ENCODE data around the gene SPC25.

Gene SPC25

DNA sequence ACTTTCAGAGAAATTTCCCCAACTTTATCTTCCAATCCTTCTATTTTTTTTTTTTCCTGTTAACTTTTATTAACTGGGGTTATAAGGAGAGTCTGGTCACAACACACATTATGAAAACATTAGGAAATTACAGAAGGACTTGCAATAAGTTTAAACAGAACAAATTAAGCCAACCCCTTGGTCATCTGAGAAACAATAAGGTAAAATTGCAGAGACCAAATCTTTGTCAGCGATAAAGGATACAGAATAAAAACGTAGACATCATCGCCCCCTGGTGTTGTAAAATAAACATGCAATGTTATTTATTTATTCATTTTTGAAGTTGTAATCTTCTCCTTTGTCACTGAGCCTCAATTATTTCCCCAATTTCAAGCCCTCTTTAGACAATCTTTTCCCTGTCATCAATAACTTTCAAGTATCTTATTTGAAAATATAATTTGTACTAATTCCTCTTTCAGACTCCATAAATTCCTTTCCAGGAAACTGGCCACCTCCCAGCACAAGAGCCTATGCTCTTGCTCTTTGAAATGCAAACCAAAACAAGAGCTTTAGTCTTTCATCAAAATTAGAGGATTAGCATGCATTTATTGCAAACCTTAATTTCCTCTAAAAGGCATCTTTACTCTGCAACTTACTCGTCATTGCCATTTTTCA lies 30.4 kb upstream of the SPC25 start:
- WGBS, result 40% methylated on average over 2 of the region's 4 CpGs
- no peaks in the 10 kb centered on the region for H3K36me3 ChIP-seq (ENCODE audit: insufficient read depth, low read length)
- no peaks in the 10 kb centered on the region for H3K4me1 ChIP-seq (ENCODE audit: insufficient read depth, low read length)
- H3K27ac ChIP-seq (ENCODE audit: low read depth, low read length), result no peak overlapping the region
- no peak overlapping the region for H3K4me3 ChIP-seq (ENCODE audit: low read length)
- peaks cover 4% of the 10 kb centered on the region; the same call in 1 of the 2 replicates for H3K9me3 ChIP-seq (ENCODE audit: insufficient read depth, low read depth, low read length)
- H3K27me3 ChIP-seq (ENCODE audit: insufficient read depth, low read length), result no peaks in the 10 kb centered on the region
- no peak overlapping the region for H3K9ac ChIP-seq (ENCODE audit: low read depth, low read length)

DNA sequence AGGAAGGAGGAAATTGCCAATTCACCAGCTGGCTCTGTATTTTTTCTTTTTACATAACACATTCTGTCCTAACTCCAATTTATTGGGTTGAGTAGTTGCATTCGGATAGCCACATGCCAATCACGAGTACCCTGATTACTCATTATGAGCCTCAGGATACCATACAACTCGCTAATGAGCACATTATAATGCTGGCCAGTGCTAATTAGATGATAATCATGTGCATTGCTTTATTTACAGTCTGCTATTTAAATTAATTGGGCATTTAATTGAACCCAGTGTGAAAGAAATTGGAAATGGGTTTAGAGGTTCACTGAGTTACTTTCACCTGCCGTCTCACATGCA lies 26.1 kb upstream of the SPC25 start:
- Histone ChIP-seq H3K4me1 (ENCODE audit: insufficient read depth, low read length) (peaks cover 24% of the 10 kb centered on the region), H3K27me3 (ENCODE audit: insufficient read depth, low read length) (peaks cover 7% of the 10 kb centered on the region; the same call in 1 of the 2 replicates)
- WGBS, result 94% methylated on average over 4 of the region's 4 CpGs

DNA sequence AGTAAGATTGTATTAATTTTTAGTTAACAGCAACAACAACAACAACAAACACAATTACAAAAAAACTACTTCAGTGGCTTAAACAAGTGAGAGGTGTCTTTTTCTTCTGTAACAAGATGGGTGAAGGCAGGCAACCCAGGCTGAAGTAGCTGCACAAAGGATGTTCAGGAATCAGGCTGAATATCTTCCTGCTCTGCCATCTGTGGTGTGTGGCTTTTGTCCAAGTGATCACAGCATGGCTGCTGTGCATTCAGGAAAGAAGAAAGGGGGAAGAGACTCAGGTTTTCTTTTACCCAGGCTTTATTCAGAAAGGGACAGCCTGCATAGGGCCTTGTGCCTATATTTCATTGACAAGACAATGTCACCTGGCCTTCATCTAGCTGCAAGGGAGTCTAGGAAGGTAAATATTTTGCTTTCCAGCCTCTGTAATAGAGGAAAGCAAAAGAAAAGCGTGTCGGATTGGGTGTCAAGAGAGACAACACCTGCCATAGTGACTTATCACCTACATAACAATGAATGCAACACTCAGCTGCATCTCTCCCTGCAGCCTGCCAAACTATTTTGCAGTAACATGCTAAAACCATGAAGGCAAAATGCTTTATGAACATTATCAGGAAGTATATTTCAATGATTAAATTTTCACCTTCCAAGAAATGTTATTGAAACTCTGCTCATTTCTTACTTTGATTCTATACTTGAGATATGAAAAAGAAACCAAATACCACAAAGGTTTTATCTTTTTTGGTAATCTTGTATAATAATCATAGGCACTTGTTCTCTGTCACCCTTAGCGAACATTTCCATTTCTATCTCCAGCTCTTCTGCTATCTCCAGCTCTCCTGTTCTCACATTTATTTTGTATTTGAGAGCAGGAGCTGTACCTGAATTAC lies 25.5 kb upstream of the SPC25 start:
- H3K27me3 ChIP-seq (ENCODE audit: insufficient read depth, low read length), result peaks cover 7% of the 10 kb centered on the region; the same call in 1 of the 2 replicates
- no peak overlapping the region for H3K9ac ChIP-seq (ENCODE audit: low read depth, low read length)
- WGBS, result 98% methylated on average over 3 of the region's 3 CpGs
- H3K27ac ChIP-seq (ENCODE audit: low read depth, low read length), result no peak overlapping the region
- H3K36me3 ChIP-seq (ENCODE audit: insufficient read depth, low read length), result no peaks in the 10 kb centered on the region
- H3K9me3 ChIP-seq (ENCODE audit: insufficient read depth, low read depth, low read length), result peaks cover 7% of the 10 kb centered on the region; the same call in 1 of the 2 replicates
- no peak overlapping the region for H3K4me3 ChIP-seq (ENCODE audit: low read length)
- H3K4me1 ChIP-seq (ENCODE audit: insufficient read depth, low read length), result peaks cover 27% of the 10 kb centered on the region

More for the DNA sequence above, 26.1 kb upstream of the SPC25 start:
- H3K4me3 ChIP-seq (ENCODE audit: low read length), result no peak overlapping the region
- H3K9ac ChIP-seq (ENCODE audit: low read depth, low read length), result no peak overlapping the region
- peaks cover 7% of the 10 kb centered on the region; the same call in 1 of the 2 replicates for H3K9me3 ChIP-seq (ENCODE audit: insufficient read depth, low read depth, low read length)
- no peak overlapping the region for H3K27ac ChIP-seq (ENCODE audit: low read depth, low read length)
- no peaks in the 10 kb centered on the region for H3K36me3 ChIP-seq (ENCODE audit: insufficient read depth, low read length)

DNA sequence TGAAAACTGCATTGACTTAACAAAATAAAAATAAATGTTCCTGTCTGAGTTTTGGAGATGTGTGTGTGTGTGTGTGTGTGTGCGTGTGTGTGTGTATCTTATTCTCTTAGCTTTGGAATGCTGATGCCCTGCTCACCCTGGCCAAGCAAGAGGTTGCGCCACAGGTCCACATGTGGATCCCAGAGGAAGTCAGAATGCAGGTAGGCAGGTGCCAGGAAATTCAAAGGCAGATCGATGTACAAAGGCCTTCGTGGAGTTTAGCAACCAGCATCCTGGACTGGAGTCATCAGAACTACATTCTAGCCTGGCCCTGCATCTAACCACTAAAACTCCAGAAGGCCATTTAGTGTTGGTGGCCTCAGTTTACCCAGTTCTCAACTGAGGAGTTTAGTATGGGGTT lies 23.3 kb upstream of the SPC25 start:
- WGBS, result 89% methylated on average over 4 of the region's 4 CpGs
- no peaks in the 10 kb centered on the region for H3K36me3 ChIP-seq (ENCODE audit: insufficient read depth, low read length)
- peaks cover 7% of the 10 kb centered on the region; the same call in 1 of the 2 replicates for H3K9me3 ChIP-seq (ENCODE audit: insufficient read depth, low read depth, low read length)
- H3K4me1 ChIP-seq (ENCODE audit: insufficient read depth, low read length), result peaks cover 37% of the 10 kb centered on the region
- no peak overlapping the region for H3K4me3 ChIP-seq (ENCODE audit: low read length)
- H3K27ac ChIP-seq (ENCODE audit: low read depth, low read length), result no peak overlapping the region
- H3K9ac ChIP-seq (ENCODE audit: low read depth, low read length), result no peak overlapping the region
- peaks cover 7% of the 10 kb centered on the region; the same call in 1 of the 2 replicates for H3K27me3 ChIP-seq (ENCODE audit: insufficient read depth, low read length)

DNA sequence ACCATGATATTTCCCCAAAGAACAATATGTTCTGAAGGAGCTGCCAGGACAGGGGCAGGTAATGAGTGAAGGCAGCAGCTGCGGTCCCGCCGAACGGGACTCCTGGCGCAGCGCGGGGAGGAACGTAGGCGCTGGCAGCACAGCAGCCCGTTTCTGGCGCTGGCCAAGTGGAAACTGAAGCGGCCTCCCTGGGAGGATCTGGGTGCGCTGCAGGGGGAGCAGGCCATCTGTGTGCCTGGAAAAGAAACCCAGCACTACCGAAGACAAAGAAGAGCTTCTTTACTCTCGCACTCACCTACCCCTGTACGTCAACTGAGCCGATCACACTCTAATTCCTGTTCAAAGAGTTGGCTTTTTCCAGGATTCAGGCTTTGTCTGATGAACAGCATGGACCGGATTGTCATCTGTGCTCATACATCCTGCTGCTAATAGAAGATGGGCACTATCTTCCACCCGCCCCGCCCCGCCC lies 22.7 kb upstream of the SPC25 start:
- Histone ChIP-seq H3K4me3 (ENCODE audit: low read length) (peak overlapping the region; percentile 38), H3K9me3 (ENCODE audit: insufficient read depth, low read depth, low read length) (peaks cover 7% of the 10 kb centered on the region; the same call in 1 of the 2 replicates), H3K4me1 (ENCODE audit: insufficient read depth, low read length) (peaks cover 41% of the 10 kb centered on the region), H3K9ac (ENCODE audit: low read depth, low read length) (peak overlapping the region; percentile 20; the same call in 1 of the 2 replicates), H3K36me3 (ENCODE audit: insufficient read depth, low read length) (no peaks in the 10 kb centered on the region), H3K27me3 (ENCODE audit: insufficient read depth, low read length) (peaks cover 7% of the 10 kb centered on the region; the same call in 1 of the 2 replicates), H3K27ac (ENCODE audit: low read depth, low read length) (no peak overlapping the region)
- WGBS, result 52% methylated on average over 21 of the region's 21 CpGs

DNA sequence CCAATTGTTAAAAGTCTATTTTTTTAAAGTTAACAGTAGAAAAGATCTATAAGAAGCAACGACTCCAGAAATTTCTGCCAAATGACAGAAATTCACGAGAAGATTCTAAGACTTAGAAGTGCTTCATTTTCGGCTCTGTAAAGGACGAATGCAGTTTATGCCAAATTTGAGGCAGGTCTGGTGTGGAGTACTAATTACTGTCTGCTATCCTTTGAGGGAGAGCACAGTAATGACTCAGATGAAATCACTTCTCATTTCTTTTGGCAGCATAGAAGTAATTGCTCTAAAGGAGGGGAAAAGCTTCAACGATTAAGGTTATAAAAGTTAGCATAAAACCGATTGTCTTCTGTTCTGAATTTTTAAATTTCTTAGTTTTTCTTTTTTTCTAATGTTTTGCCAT lies 22.2 kb upstream of the SPC25 start:
- Histone ChIP-seq H3K36me3 (ENCODE audit: insufficient read depth, low read length) (no peaks in the 10 kb centered on the region), H3K9me3 (ENCODE audit: insufficient read depth, low read depth, low read length) (peaks cover 7% of the 10 kb centered on the region; the same call in 1 of the 2 replicates), H3K27ac (ENCODE audit: low read depth, low read length) (no peak overlapping the region), H3K4me1 (ENCODE audit: insufficient read depth, low read length) (peaks cover 46% of the 10 kb centered on the region), H3K9ac (ENCODE audit: low read depth, low read length) (peak overlapping the region; percentile 20; the same call in 1 of the 2 replicates), H3K27me3 (ENCODE audit: insufficient read depth, low read length) (peaks cover 7% of the 10 kb centered on the region; the same call in 1 of the 2 replicates), H3K4me3 (ENCODE audit: low read length) (no peak overlapping the region; the same call in 1 of the 2 replicates)
- WGBS, result 75% methylated on average over 6 of the region's 6 CpGs

DNA sequence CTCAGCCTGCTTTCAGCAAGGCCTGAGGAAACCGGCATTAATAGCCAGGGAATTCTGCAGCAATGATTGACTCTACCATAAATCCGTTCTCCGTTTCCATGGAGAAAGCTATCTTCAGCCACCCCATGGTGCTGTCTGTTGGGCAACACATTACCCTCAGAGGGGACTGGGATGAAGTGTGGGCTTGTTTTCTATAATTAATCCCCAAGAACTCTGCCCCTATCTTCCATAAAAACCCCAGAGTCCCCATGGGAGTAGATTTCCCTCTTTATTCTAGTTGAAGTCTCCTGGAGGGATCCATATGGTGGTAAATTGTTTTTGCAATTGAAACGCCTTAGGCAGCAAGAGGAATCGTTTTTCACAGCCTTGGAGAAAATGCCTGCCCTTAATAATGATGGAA lies 20.1 kb upstream of the SPC25 start:
- no peak overlapping the region for H3K4me3 ChIP-seq (ENCODE audit: low read length)
- 0 out of 2 replicates have a peak, but pooled peaks cover under 1% of the 10 kb centered on the region for H3K9me3 ChIP-seq (ENCODE audit: insufficient read depth, low read depth, low read length)
- peaks cover 59% of the 10 kb centered on the region for H3K4me1 ChIP-seq (ENCODE audit: insufficient read depth, low read length)
- no peak overlapping the region for H3K9ac ChIP-seq (ENCODE audit: low read depth, low read length)
- H3K27me3 ChIP-seq (ENCODE audit: insufficient read depth, low read length), result peaks cover 7% of the 10 kb centered on the region; the same call in 1 of the 2 replicates
- no peak overlapping the region for H3K27ac ChIP-seq (ENCODE audit: low read depth, low read length)
- H3K36me3 ChIP-seq (ENCODE audit: insufficient read depth, low read length), result no peaks in the 10 kb centered on the region
- 61% methylated on average over 5 of the region's 5 CpGs for WGBS

DNA sequence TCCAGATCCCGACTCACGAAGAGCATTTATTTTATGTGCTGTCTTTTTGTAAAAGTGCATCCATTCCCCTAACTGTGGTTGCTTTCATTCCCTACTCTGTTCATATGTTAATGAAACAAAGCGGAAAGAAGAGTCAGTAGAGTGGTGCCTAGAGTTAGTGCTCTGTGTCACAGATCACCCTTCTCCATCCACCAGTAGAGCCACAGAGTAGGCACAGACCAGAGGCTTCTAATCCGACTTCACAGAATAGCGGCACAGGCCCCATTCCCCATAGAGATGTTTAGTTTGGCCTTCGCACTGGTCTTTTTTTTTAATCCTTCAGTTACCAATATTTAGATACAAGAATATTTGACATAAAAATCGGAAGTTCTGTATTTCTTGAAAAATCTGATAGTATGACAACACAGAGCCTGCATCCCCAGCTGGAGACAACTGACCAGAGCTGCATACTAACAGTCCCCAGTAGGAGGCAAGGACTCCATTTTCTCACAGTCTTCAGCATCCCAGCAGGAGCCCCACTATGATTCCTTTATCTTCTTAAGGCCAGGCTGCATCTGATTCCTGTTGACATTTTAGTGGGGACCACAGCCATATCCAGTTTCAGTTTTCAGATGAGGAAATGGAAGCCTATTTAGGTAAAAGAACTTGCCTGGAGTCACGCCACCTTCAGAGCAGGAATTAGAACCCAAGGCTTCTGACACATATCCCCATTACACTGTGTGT lies 17.9 kb upstream of the SPC25 start:
- Histone ChIP-seq H3K27me3 (ENCODE audit: insufficient read depth, low read length) (peaks cover 7% of the 10 kb centered on the region; the same call in 1 of the 2 replicates), H3K4me1 (ENCODE audit: insufficient read depth, low read length) (peaks cover 48% of the 10 kb centered on the region), H3K27ac (ENCODE audit: low read depth, low read length) (peak overlapping the region; percentile 71; the same call in 1 of the 2 replicates), H3K9me3 (ENCODE audit: insufficient read depth, low read depth, low read length) (no peaks in the 10 kb centered on the region), H3K9ac (ENCODE audit: low read depth, low read length) (no peak overlapping the region), H3K36me3 (ENCODE audit: insufficient read depth, low read length) (no peaks in the 10 kb centered on the region), H3K4me3 (ENCODE audit: low read length) (no peak overlapping the region)
- 42% methylated on average over 6 of the region's 8 CpGs for WGBS

DNA sequence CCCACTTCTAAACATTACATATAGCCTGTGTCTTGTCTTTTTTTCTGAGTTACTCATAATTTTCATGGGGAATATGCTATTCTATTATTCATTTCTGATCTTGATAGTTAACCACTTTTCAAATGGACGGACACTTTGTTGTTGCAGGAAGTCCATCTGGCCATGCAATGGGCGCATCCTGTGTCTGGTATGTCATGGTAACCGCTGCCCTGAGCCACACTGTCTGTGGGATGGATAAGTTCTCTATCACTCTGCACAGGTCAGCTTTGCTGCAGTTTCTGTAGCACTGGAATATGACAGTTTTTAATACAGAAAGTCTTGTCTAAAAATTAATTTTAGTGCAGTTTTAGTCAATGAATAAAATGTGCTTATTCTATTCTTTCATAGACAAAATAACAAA lies 14.1 kb upstream of the SPC25 start:
- Histone ChIP-seq H3K9ac (ENCODE audit: low read depth, low read length) (no peak overlapping the region), H3K27ac (ENCODE audit: low read depth, low read length) (no peak overlapping the region), H3K4me3 (ENCODE audit: low read length) (no peak overlapping the region), H3K36me3 (ENCODE audit: insufficient read depth, low read length) (no peaks in the 10 kb centered on the region), H3K9me3 (ENCODE audit: insufficient read depth, low read depth, low read length) (no peaks in the 10 kb centered on the region), H3K4me1 (ENCODE audit: insufficient read depth, low read length) (peaks cover 23% of the 10 kb centered on the region), H3K27me3 (ENCODE audit: insufficient read depth, low read length) (no peaks in the 10 kb centered on the region)
- 97% methylated on average over 3 of the region's 3 CpGs for WGBS

DNA sequence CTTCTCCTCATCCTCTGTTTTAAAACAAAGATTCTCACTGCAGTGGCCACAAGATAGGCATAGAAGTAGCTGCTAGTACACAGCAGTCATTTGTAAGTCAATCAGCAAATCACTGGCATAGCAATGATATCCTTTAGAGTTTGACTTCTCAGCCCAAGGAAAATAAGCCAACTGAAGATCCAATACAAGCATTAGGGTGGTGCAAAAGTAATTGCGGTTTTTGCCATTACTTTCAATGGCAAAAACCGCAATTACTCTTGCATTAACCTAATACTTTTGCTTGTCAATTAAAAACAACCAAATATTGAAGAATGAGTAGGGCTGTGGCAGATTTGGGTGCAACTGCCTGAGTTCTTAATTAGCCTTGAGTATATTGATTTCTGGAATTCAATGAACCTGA lies 13.7 kb upstream of the SPC25 start:
- Histone ChIP-seq H3K27ac (ENCODE audit: low read depth, low read length) (no peak overlapping the region), H3K36me3 (ENCODE audit: insufficient read depth, low read length) (no peaks in the 10 kb centered on the region), H3K9me3 (ENCODE audit: insufficient read depth, low read depth, low read length) (no peaks in the 10 kb centered on the region), H3K9ac (ENCODE audit: low read depth, low read length) (no peak overlapping the region), H3K4me3 (ENCODE audit: low read length) (no peak overlapping the region), H3K4me1 (ENCODE audit: insufficient read depth, low read length) (peaks cover 23% of the 10 kb centered on the region), H3K27me3 (ENCODE audit: insufficient read depth, low read length) (no peaks in the 10 kb centered on the region)
- WGBS, result 100% methylated on average over 2 of the region's 2 CpGs

All from HUES64 (cell line).